Measurements from ENCODE around the gene GDPD1. TPM values are rescaled to one million over a fixed set of nuclear protein-coding genes. Genes with fewer than 3 reads are reported as not detected.

The GDPD1 gene
- total and polyA plus RNA-seq, 9 of the 15 experiments (the other 6 are each of a cell fraction or from before 2014, with no cell fraction given), result 5.7 to 15.2 (median 9.3) TPM

DNA sequence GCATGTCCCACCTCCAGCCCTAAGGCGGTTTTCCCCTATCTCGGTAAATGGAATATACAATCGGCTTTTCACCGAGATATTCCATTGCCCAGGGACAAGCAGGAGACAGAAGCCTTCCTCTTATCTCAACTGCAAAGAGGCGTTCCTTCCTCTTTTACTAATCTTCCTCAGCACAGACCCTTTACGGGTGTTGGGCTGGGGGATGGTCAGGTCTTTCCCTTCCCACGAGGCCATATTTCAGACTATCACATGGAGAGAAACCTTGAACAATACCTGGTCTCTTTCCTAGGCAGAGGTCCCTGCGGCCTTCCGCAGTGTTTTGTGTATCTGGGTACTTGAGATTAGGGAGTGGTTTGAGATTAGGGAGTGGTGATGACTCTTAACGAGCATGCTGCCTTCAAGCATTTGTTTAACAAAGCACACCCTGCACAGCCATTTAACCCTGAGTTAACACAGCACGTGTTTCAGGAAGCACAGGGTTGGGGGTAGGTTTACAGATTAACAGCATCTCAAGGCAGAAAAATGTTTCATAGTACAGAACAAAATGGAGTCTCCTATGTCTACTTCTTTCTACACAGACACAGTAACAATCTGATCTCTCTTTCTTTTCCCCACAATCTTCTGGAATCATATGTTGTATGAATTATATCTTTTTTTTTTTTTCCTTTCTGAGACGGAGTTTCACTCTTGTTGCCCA lies 70.1 kb downstream of the GDPD1 start (continued):
- TF ChIP-seq, protein P1, sequence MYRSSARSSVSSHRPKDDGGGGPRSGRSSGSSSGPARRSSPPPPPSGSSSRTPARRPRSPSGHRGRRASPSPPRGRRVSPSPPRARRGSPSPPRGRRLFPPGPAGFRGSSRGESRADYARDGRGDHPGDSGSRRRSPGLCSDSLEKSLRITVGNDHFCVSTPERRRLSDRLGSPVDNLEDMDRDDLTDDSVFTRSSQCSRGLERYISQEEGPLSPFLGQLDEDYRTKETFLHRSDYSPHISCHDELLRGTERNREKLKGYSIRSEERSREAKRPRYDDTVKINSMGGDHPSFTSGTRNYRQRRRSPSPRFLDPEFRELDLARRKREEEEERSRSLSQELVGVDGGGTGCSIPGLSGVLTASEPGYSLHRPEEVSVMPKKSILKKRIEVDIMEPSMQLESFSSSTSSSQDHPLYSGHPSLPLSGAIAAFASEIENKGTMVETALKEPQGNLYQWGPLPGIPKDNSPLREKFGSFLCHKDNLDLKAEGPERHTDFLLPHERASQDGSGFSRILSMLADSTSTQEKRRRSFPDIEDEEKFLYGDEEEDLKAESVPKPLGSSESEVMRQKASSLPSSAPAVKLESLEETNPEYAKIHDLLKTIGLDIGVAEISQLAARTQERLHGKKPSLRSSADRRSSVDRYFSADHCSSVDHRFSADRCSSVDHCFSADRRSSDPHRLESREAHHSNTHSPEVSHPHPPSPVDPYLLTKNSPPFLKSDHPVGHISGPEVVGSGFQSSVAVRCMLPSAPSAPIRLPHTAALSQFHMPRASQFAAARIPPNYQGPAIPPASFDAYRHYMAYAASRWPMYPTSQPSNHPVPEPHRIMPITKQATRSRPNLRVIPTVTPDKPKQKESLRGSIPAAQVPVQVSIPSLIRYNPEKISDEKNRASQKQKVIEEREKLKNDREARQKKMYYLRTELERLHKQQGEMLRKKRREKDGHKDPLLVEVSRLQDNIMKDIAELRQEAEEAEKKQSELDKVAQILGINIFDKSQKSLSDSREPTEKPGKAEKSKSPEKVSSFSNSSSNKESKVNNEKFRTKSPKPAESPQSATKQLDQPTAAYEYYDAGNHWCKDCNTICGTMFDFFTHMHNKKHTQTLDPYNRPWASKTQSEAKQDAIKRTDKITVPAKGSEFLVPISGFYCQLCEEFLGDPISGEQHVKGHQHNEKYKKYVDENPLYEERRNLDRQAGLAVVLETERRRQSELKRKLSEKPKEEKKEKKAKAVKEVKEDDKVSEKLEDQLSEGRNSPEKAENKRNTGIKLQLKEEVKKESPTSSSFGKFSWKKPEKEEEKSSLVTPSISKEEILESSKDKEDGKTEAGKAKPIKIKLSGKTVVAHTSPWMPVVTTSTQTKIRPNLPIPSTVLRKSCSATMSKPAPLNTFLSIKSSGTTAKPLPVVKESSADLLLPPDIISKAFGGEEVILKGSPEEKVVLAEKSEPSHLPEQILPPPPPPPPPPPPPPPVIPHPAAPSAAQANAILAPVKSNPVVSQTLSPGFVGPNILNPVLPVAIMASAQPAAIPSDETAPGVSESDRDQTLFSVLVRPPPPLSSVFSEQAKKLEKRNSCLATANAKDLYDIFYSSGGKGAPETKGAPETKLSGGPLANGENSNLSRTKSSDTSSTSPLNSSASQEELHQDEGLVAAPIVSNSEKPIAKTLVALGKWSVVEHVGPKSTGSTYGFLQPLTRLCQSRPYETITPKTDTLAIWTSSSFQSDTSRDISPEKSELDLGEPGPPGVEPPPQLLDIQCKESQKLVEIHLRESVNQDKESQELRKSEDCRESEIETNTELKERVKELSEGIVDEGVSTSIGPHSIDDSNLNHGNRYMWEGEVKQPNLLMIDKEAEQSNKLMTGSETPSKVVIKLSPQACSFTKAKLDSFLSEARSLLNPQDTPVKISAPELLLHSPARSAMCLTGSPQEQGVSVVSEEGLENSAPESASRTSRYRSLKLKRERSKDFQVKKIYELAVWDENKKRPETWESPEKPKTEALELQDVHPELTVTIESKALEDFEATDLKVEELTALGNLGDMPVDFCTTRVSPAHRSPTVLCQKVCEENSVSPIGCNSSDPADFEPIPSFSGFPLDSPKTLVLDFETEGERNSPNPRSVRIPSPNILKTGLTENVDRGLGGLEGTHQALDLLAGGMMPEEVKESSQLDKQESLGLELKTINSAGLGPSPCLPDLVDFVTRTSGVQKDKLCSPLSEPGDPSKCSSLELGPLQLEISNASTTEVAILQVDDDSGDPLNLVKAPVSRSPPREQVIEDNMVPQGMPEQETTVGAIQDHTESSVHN (IDR thresholded peaks at IDR 0.05; ENCODE audit: borderline replicate concordance in 1 of 2, low read depth in 1 of 2), result peak; percentile 54 to 82; a peak in 2 of 4 replicates
- TF ChIP-seq, protein P2, sequence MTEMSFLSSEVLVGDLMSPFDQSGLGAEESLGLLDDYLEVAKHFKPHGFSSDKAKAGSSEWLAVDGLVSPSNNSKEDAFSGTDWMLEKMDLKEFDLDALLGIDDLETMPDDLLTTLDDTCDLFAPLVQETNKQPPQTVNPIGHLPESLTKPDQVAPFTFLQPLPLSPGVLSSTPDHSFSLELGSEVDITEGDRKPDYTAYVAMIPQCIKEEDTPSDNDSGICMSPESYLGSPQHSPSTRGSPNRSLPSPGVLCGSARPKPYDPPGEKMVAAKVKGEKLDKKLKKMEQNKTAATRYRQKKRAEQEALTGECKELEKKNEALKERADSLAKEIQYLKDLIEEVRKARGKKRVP (CRISPR knock-in tag; IDR thresholded peaks at IDR 0.05), result peak; percentile 87
- TF ChIP-seq YY1 (IDR thresholded peaks at IDR 0.05; ENCODE audit: borderline replicate concordance in 1 of 3, control insufficient read depth in 1 of 3, extremely low read depth in 1 of 3, insufficient read depth in 3 of 3, insufficient read length in 1 of 3, insufficient replicate concordance in 2 of 3, low read depth in 1 of 3, low read length in 2 of 3) (peak in 1 of 3 experiments; percentile 64), FOXA3 (CRISPR knock-in tag; conservative IDR thresholded peaks at IDR 0.05 in 1 of 2, IDR thresholded peaks at IDR 0.05 in 1 of 2) (peak in 1 of 2 experiments; percentile 77; a peak in 1 of 4 replicates), NBN (IDR thresholded peaks at IDR 0.05; ENCODE audit: low read depth) (peak; percentile 82; the same call in 1 of the 2 replicates), ZBTB17 (CRISPR knock-in tag; IDR thresholded peaks at IDR 0.05) (peak; percentile 92), CBFA2T3 (IDR thresholded peaks at IDR 0.05) (peak; percentile 99), ILK (tag; IDR thresholded peaks at IDR 0.05; ENCODE audit: borderline replicate concordance, low read depth) (peak; percentile 62; the same call in 1 of the 2 replicates)
- TF ChIP-seq, protein P3, sequence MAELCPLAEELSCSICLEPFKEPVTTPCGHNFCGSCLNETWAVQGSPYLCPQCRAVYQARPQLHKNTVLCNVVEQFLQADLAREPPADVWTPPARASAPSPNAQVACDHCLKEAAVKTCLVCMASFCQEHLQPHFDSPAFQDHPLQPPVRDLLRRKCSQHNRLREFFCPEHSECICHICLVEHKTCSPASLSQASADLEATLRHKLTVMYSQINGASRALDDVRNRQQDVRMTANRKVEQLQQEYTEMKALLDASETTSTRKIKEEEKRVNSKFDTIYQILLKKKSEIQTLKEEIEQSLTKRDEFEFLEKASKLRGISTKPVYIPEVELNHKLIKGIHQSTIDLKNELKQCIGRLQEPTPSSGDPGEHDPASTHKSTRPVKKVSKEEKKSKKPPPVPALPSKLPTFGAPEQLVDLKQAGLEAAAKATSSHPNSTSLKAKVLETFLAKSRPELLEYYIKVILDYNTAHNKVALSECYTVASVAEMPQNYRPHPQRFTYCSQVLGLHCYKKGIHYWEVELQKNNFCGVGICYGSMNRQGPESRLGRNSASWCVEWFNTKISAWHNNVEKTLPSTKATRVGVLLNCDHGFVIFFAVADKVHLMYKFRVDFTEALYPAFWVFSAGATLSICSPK (IDR thresholded peaks at IDR 0.05; ENCODE audit: borderline replicate concordance), result 0 out of 2 replicates have a peak, but pooled peaks have one; percentile 39

Data from K562 (cell line).